Hepatocyte (in vitro differentiated cells): Measurements from ENCODE around the gene SPCS1.

Experiments
- EZH2 ChIP-seq: fragments of 200-600 bp; sonication (generic); IDR thresholded peaks from 2 replicates; pipeline ENCODE4 v1.6.1; 2016; ENCODE audit warnings: antibody characterized with exemption, mild to moderate bottlenecking, borderline replicate concordance
- EZH2phosphoT487 ChIP-seq: fragments of 200-600 bp; sonication (generic); IDR thresholded peaks from one replicate; pipeline ENCODE4 v1.6.1; 2018; ENCODE audit warnings: antibody characterized with exemption, mild to moderate bottlenecking, low read depth, moderate library complexity; ENCODE audit not compliant: unreplicated experiment, severe bottlenecking
- TF ChIP-seq, protein P1 (sequence below): fragments of 200-600 bp; sonication (generic); IDR thresholded peaks from 2 replicates; pipeline ENCODE4 v1.5.1; 2016; ENCODE audit warnings: antibody characterized with exemption, mild to moderate bottlenecking; ENCODE audit not compliant: poor library complexity

DNA sequence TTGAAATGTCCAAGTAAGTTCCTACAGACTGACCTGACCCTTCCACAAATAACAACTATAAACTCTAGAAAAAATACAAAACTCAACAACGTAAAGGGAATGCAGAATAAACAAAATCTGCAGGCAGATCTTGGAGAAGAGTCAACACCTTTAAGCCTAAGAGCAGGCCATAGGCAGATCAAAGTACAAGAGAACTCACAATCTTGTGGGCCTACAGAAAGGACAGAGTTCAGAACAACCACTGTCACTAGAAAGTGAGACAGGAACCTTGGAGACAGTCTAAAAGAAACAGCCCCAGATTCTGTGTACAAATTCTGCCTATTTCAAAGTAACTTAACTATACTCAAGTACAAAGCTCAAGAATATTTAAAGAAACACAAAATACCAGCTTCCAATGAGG is 33.8 kb downstream of the SPCS1 start:
- TF ChIP-seq, protein P1, sequence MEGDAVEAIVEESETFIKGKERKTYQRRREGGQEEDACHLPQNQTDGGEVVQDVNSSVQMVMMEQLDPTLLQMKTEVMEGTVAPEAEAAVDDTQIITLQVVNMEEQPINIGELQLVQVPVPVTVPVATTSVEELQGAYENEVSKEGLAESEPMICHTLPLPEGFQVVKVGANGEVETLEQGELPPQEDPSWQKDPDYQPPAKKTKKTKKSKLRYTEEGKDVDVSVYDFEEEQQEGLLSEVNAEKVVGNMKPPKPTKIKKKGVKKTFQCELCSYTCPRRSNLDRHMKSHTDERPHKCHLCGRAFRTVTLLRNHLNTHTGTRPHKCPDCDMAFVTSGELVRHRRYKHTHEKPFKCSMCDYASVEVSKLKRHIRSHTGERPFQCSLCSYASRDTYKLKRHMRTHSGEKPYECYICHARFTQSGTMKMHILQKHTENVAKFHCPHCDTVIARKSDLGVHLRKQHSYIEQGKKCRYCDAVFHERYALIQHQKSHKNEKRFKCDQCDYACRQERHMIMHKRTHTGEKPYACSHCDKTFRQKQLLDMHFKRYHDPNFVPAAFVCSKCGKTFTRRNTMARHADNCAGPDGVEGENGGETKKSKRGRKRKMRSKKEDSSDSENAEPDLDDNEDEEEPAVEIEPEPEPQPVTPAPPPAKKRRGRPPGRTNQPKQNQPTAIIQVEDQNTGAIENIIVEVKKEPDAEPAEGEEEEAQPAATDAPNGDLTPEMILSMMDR = no peak
- TF ChIP-seq EZH2 (no peak), EZH2phosphoT487 (no peak)
